Testis (tissue), 3 donors: Measurements from ENCODE around the gene TIGD6. TPM values are rescaled to one million over a fixed set of nuclear protein-coding genes. Genes with fewer than 3 reads are reported as not detected.
"Not testable (repeated sequence)": the region's sequence is repeated elsewhere in the genome, so short reads cannot be mapped to it uniquely, and the experiment has no call there.

ENCODE experiments used
- DNase-seq: peaks from one replicate; pipeline ENCODE4 v3.0.0-alpha.2; 2019
- H3K27ac ChIP-seq, 2 donors: fragments of 200-600 bp; sonication (generic); one replicate each; pipeline ENCODE4 v1.5.1; 2019
- H3K27me3 ChIP-seq: fragments of 200-600 bp; sonication (generic); one replicate; pipeline ENCODE4 v1.5.1; 2019
- H3K36me3 ChIP-seq: fragments of 200-600 bp; sonication (generic); one replicate; pipeline ENCODE4 v1.5.1; 2017; ENCODE audit warnings: low read depth; ENCODE audit errors: missing control alignments
- H3K4me1 ChIP-seq: fragments of 200-600 bp; sonication (generic); one replicate; pipeline ENCODE4 v1.5.1; 2019
- H3K4me3 ChIP-seq, 2 donors: fragments of 200-600 bp; sonication (generic); one replicate each; pipeline ENCODE4 v1.5.1; 2017 to 2019
- H3K9me3 ChIP-seq: fragments of 200-600 bp; sonication (generic); one replicate; pipeline ENCODE4 v1.5.1; 2017
- CTCF ChIP-seq, 3 experiments: fragments of 450-650 bp in 2 of 3; fragments of 200-600 bp in 1 of 3; sonication (generic) in 1 of 3; IDR thresholded peaks; one replicate each; pipeline ENCODE4 v1.5.1; 2016 to 2019; ENCODE audit warnings: antibody characterized with exemption in 3 of 3, mild to moderate bottlenecking in 2 of 3, moderate library complexity in 1 of 3
- POLR2A ChIP-seq: fragments of 450-650 bp; IDR thresholded peaks from one replicate; pipeline ENCODE4 v1.6.1; 2017; ENCODE audit warnings: antibody characterized with exemption, mild to moderate bottlenecking, moderate library complexity
- WGBS, 2 donors: methylation state at CpG; one replicate each; pipeline ENCODE4 v1.1.5; 2018; 5-methylcytosine and 5-hydroxymethylcytosine counted together
- intact Hi-C: fragments of 100-400 bp; cut with DNase I; formaldehyde crosslinking; loops from one replicate; pipeline ENCODE4 v1.15.1; 2023; ENCODE audit warnings: low total_unique reads
- polyA plus RNA-seq: library from polyadenylated mRNA; stranded (reverse); fragments of 350-450 nt; fragmentation: Illumina TruSeq; extraction: RNeasy Lipid Tissue Mini Kit (QIAGEN cat#74804); gene quantifications from one replicate; pipeline ENCODE4 v1.2.3, GENCODE V29; 2014; ENCODE audit warnings: low read depth, low replicate concordance; ENCODE audit not compliant: insufficient read depth
- total RNA-seq, 2 donors: library from RNA; depleted of rRNA; stranded (reverse); fragments of >200 nt; gene quantifications; one replicate each; pipeline ENCODE4 v1.2.3, GENCODE V29; 2016

The TIGD6 gene
- total and polyA plus RNA-seq, 3 donors from 2014 or later = 7.8 to 11.2 (median 9.7) TPM

DNA sequence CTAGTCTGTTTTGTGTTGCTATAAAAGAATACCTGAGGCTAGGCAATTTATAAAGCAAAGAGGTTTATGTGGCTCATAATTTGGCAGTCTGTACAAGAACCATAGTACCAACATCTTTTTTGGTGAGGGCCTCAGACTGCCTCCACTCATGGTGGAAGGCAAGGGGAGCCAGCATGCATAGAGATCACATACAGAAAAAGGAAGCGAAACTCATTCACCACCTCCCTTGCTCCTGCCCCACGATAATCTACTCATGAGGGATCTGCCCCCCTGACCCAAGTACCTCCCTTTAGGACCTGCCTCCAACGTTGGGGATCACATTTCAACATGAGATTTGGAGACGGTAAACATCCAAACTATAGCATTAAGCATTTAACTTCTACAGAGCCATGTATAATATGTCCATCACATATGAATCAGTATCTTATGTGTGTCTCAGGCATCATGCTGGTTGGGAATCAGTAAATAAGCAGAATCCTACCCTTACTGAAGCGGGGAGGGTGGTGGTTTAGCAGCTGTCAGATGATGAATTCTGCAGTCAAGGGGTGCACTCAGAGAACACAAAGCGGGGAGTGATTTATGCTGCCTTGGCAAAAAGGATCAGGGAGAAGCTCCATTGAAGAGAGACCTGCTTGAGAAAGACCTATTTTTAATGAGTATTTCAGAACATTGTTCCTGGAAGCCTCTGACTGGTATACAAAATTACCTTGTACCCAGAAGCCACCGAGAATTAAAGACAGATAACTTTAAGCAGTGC is 34.9 kb upstream of the TIGD6 start:
- 79 to 87% methylated on average over 7 of the region's 7 CpGs for WGBS, 2 donors
- no peaks in the 10 kb centered on the region for H3K4me1 ChIP-seq
- intact Hi-C loops = no loop called here
- no peak overlapping the region for H3K27ac ChIP-seq
- no peak overlapping the region for H3K4me3 ChIP-seq
- no peaks in the 10 kb centered on the region for H3K9me3 ChIP-seq
- no peaks in the 10 kb centered on the region for H3K27me3 ChIP-seq
- H3K36me3 ChIP-seq = no peaks in the 10 kb centered on the region
- TF ChIP-seq POLR2A (no peak), CTCF (IDR thresholded peaks at IDR 0.05) (no peak)
- no peak for DNase-seq

DNA sequence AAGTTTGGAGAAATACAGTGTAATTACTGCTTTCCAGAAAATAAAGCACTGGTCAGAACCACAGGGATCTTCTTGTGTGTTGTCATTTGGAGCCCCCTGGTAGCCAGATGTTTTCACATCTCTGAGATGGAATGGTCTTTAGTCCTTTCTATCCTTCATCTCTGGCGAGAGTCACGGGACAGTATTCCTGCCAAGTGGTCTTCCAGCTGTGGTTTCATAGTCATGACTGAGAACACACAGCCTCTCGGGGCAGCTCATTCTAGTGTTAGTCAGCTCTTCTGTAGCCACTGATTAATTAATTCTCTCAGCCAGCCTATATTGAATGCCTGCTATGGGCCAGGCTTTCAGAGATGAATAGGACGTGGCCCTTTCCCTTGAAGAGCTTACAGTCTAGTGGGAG is 34.2 kb upstream of the TIGD6 start:
- 69 to 71% methylated on average over 4 of the region's 4 CpGs for WGBS, 2 donors
- H3K36me3 ChIP-seq = no peaks in the 10 kb centered on the region
- TF ChIP-seq CTCF (IDR thresholded peaks at IDR 0.05) = no peak
- TF ChIP-seq POLR2A = no peak
- no peaks in the 10 kb centered on the region for H3K9me3 ChIP-seq
- no peak for DNase-seq
- H3K27ac ChIP-seq = no peak overlapping the region
- no peaks in the 10 kb centered on the region for H3K4me1 ChIP-seq
- intact Hi-C loops = no loop called here
- H3K27me3 ChIP-seq = no peaks in the 10 kb centered on the region
- H3K4me3 ChIP-seq = no peak overlapping the region

GRCh38 chr5:150033334-150033733 is 32.9 kb upstream of the TIGD6 start:
- TF ChIP-seq CTCF (IDR thresholded peaks at IDR 0.05) = no peak
- no peak for TF ChIP-seq POLR2A
- WGBS, 2 donors = 87 to 97% methylated on average over 4 of the region's 4 CpGs
- H3K27me3 ChIP-seq = no peaks in the 10 kb centered on the region
- intact Hi-C loops = no loop called here
- H3K36me3 ChIP-seq = no peaks in the 10 kb centered on the region
- H3K27ac ChIP-seq = no peak overlapping the region
- H3K9me3 ChIP-seq = no peaks in the 10 kb centered on the region
- no peak overlapping the region for H3K4me3 ChIP-seq
- DNase-seq = no peak
- H3K4me1 ChIP-seq = no peaks in the 10 kb centered on the region

DNA sequence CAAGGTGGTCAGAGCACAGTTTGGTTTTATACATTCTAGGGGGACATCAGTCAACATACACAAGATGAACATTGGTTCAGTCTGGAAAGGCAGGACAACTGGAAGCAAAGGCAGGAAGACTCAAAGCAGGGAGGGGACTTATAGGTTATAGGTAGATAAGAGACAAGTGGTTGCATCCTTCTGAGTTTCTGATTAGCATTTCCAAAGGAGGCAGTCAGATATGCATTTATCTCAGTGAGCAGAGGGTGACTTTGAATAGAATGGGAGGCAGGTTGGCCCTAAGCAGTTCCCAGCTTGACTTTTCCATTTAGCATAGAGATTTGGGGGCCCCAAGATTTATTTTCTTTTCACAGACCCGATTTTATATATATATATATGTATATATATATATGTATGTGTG is 27.6 kb upstream of the TIGD6 start:
- H3K9me3 ChIP-seq = not testable (repeated sequence)

GRCh38 chr5:150026682-150027172 is 26.3 kb upstream of the TIGD6 start:
- Histone ChIP-seq H3K27ac (no peak overlapping the region), H3K9me3 (no peaks in the 10 kb centered on the region), H3K4me3 (no peak overlapping the region), H3K36me3 (no peaks in the 10 kb centered on the region), H3K27me3 (no peaks in the 10 kb centered on the region), H3K4me1 (no peaks in the 10 kb centered on the region)
- intact Hi-C loops = no loop called here
- WGBS, 2 donors = 81 to 83% methylated on average over 4 of the region's 4 CpGs
- no peak for TF ChIP-seq POLR2A
- no peak for TF ChIP-seq CTCF (IDR thresholded peaks at IDR 0.05)
- DNase-seq = no peak

More for the DNA sequence above, 27.6 kb upstream of the TIGD6 start:
- DNase-seq, H3K27me3 ChIP-seq, intact Hi-C loops, H3K4me1 ChIP-seq, H3K4me3 ChIP-seq, H3K36me3 ChIP-seq, H3K27ac ChIP-seq: not testable (repeated sequence)
- WGBS, 2 donors = 71 to 76% methylated on average over 1 of the region's 1 CpG
